NCI-H1105 (cell line): ENCODE data around the gene PSMA4.
"Not testable (repeated sequence)": the region's sequence is repeated elsewhere in the genome, so short reads cannot be mapped to it uniquely, and the experiment has no call there.

Experiments
- DNase-seq: peaks from one replicate; lab custom pipeline; 2025; lab: John Stamatoyannopoulos, UW

The PSMA4 gene

DNA sequence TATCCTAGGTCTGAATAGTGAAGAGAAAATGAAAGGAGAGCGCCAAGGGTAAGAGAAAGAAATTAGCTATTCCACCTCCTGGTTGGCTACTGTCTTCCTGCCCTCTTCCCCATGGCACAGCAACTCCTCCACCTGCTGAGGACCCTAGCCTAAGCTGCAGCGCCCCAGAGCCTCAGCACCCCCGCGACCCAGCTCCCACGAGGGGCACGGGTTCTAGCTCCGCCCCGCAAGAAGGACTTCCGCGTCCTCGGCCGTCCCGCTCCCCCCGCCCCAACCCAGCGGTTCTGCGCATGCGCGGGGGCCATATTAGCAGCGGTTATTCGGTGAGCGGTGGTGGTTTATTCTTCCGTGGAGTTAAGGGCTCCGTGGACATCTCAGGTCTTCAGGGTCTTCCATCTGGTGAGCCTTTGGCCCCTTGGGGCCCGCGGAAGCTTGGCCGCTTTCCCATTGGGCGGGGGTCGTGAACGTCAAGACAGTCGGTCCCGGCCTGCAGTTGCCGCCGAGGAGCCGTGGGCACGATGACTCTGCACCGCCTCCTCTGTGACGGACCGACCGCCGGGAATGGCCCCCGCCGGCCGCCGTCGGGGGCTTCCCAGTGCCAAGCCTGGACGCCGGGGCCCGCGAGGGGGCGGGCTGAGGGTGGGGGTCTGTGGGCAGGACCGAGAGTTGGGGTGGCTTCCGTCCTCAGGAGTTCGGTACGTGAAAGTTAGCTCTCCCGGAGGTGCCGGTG is at the start of gene PSMA4:
PSMA4 (plus strand) TSS at position 304 of the 730 bp plus-strand sequence. CDS start 1,484 bp downstream, outside the sequence.
- peak; percentile 73 for DNase-seq

DNA sequence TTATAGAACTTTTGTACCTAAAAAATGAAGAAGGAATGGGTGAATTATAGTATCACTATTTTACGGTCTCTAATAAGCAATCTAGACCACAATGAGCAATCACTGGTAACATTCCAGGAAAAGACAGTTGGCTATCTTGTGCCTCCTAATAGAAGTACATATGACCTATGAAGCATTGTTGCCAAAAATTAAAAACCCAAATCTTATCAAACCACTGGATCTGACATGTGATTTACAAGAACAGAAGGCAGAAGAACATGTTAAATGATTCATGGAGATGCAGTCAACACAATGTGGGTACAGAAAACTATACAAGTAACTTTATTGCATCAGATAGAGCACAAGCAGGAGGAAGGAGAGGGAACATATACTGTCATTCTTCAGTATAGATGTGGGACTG is 47.4 kb upstream of the PSMA4 start:
- no peak for DNase-seq

DNA sequence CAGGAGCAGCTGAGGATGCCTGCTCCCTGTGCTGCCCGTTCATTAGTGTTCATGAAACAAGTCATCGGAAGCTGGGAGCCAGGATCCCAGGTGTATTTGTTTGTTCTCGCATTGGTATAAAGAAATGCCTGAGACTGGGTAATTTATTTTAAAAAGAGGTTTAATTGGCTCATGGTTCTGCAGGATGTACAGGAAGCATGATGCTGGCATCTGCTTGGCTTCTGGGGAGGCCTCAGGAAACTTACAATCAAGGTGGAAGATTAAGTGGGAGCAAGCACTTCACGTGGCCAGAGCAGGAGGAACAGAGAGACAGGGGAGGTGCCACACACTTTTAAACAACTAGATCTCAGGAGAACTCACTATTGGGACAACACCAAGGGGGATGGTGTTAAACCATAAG is 38.4 kb upstream of the PSMA4 start:
- no peak for DNase-seq

DNA sequence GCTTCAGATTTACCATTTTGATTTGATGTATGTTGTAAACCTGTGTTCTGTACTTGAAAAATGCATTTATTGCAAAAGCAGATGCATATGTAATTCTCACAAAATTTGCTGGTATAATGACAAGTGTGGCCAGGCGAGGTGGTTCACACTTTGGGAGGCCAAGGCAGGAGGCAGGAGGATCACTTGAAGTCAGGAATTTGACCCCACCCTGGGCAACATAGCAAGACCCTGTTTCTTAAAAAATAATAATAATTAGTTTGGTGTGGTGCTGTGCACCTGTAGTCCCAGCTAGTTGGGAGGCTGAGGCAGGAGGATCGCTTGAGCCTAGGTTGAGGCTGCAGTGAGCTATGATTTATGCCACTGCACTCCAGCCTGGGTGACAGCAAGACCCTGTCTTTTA is 37.6 kb upstream of the PSMA4 start:
- DNase-seq = no peak

DNA sequence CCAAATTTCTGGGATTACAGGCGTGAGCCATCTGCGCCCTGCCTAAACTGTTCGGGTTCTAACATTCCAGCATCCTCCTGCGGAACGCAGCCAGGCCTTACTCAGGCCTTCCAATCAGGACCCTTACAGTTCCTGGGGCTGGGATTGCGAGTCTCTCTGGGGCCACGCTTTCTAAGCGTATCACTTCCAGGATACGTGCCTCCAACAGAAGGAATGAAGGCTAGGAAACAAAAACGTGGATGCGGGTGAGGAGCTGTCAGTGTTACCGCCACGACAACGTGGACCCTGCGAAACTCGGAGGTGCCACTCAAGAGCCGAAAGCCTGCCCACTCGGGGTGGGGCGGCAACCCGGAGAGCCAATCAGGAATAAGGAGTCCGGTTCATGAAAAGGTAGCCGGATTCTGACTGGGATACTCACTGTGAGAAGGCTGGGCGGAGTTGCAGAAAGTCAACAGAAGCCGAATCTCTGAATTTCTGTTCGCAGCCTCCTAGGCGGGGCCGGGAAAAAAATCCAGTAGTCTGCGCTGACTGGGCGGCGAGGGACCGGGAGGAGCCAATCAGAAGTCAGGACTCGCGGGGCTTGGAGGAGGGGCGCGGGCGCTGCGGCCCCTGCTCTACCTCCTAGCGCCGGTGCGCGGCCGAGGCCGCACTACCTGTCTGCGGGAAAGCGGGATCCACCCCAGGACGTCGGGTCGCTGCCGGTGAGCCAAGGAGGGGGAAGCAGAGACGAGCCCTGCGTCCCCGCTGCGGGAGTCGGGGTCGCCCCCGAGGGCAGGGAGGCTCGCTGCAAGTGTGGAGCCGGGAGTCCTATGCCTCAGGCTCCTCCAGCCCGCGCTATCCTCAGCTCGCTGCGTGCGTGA is 33.0 kb upstream of the PSMA4 start, which contains the start of gene HYKK:
HYKK (plus strand) TSS at position 607 of the 860 bp plus-strand sequence. CDS start 5,512 bp downstream, outside the sequence.
- DNase-seq = peak; percentile 83

DNA sequence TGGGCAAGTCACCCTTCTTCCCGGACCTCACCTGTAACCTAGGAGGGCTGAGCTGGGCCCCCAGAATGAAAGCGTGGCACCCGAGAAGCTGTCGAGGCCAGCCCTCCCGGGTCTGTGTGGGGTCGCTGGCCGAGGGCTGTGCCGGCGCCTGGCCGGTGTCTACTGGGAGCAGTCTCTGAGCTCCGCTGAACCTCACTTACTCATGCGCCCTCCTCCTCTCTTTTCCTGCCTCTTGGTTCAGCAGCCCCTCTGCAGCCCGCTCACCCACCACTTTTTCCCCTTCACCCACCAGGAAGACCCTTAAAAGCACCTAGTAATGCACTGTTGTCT is 32.4 kb upstream of the PSMA4 start:
- no peak for DNase-seq

DNA sequence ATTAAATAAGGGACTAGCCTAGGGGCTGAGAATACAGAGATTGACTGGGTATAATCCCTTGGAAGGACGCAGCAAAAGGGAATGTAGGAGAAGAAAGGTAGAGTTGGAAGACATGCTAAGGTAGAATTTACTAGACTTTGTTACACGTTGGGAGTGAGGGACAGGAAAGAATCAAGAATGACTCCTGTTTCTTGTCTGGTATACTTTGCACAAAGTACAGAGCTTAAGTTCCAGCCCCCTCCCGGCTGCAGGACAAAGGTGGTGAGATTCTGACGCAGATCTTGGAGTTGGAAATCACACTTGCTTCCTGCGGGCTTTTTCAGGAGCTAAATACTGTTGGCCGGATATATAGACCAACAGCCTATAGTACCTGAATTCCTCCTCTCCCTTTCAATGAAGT is 32.0 kb upstream of the PSMA4 start:
- DNase-seq = no peak

DNA sequence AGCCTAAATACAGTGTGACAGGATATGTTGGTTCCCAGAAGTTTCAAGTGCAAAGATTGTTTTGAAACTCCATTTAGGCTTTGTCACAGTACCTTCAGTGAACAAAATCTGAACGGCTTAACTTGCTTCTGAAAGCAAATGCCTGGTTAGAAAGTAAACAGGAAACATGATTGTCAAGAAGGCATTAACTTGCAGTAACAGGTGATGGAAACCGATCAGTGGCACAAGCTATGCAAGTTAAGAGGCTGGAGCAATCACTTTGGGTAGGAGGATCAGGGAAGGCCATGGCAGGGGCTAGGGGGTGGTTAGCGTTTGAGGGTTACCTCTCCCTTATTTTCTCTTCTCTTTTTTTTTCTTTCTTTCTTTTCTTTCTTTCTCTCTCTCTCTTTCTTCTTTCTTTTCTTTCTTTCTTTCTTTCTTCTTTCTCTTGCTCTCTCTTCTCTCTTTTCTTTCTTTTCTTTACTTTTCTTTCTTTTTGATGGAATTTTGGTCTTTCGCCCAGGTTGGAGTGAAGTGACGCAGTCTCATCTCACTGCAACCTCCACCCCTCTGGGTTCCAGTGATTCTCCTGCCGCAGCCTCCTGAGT is 30.4 kb upstream of the PSMA4 start:
- no peak for DNase-seq

DNA sequence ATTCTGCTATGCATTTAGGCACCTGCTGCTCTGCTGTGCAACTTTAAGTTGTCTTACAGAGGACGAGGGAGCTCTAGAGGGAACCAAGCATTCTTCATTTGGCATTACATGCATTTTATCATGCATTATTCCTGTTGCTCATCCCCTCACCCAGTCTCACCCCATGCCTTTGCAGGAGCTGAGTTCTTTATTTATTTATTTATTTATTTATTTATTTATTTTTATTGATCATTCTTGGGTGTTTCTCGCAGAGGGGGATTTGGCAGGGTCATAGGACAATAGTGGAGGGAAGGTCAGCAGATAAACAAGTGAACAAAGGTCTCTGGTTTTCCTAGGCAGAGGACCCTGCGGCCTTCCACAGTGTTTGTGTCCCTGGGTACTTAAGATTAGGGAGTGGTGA is 20.2 kb upstream of the PSMA4 start:
- DNase-seq = not testable (repeated sequence)

DNA sequence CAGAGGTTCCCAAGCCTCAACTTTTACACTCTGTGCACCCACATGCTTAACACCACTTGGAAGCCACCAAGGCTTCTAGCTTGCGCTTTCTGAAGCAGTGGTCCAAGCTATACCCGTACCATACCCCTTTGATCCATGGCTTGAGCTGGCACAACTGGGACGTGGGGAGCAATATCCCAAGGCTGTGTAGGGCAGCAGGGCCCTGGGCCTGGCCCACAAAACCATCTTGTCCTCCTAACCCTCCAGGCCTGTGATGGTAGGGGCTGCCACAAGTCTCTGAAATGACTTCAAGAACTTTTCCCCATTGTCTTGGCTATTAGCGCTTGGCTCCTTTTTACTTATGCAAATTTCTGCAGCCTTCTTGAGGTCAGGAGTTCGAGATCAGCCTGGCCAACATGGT is 16.0 kb upstream of the PSMA4 start:
- no peak for DNase-seq

DNA sequence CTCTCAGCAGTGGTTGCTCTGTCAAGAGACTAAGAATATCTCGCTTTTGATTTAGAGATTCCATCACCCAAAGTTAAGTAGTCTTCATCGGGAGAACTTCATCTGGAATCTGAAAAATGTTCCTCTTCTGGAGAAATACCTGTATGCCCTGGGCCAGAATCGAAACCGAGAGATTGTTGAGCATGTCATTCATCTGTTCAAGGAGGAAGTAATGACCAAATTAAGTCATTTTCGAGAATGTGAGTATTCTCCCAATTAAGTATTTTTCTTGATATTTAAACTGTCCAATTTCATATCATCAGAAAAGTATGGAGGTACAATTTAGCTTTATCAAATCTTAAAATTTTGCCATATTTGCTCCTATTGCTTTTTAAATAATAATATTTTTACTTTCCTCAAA is 12.9 kb upstream of the PSMA4 start:
- DNase-seq = no peak

DNA sequence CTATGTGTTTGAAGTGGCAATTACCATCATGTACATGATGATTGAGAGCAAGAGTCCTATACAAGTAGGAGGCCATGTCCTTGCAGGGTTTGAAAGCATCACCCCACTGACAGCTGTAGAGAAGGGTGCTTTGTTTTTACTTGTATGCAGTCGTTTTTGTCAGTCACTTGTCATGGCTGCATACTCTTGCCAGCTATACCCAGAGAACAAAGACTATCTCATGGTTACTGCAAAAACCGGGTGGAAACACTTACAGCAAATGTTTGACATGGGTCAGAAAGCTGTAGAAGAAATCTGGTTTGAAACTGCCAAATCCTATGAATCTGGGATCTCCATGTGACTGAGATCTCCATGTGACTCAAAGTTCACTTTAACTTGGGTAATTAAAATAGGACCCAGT is 6.9 kb upstream of the PSMA4 start:
- no peak for DNase-seq

DNA sequence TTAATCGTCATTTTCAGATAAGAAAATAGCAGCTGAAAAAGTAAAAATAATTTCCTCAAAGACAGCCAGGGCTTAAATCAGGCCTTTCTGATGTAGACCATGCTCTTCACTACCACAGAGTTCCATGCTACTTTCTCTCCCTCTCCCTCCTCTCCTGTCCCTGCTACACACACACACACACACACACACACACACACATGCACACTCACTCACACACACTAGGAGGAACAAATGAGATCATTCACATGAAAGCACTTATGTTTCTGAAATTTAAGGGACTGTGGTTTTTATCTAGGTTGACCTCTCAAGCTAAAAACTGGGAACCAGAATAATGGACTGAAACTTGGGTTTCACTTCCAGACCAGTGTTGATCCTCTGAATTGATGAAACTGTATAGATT is 4.1 kb upstream of the PSMA4 start:
- no peak for DNase-seq

DNA sequence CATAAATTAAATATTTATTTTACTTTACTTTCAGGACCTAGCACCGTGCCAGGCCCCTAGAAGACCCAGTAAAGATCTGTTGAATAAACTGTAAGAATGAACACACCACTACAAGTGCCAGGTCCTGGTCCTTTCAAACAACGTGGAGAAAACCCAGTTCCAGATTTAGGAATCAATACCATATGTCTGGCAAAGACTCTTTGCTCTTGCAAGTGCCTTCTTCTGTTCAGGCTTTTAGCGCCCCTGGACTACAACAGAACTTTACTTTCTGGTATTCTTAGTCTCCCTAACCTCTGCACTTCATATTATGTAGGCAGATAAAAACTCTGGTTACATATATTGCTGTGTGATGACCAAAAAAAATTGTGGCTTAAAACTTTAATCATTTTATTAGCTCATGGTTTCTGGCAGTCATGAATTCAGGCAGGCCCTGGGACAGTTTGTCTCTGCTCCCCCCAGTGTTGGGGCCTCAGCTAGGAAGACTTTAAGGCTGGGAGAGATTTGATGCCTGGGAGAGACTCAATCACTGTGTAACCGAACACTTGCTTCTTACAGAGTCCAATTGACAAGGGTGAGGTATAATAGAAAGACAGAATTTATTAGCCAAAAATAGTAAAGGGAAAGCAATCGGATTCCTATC is 2.9 kb upstream of the PSMA4 start:
- no peak for DNase-seq

DNA sequence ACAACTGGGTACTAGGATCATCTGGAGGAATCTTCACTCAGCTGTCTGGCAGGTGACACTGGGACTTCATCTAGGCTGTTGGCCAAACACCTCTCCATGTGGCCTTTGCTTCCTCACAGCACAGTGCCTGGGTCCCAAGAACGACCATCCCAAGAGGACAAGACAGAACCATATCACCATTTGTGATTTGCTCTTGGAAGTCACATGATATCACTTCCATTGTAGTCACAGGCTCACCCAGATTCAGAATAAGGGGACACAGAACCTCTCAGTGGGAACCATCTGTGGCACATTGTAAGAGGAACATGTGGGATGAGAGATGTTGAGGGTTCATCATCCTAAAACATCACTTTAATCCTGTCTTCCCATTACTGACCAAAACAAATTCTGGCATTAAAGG is 1.9 kb upstream of the PSMA4 start:
- no peak for DNase-seq

DNA sequence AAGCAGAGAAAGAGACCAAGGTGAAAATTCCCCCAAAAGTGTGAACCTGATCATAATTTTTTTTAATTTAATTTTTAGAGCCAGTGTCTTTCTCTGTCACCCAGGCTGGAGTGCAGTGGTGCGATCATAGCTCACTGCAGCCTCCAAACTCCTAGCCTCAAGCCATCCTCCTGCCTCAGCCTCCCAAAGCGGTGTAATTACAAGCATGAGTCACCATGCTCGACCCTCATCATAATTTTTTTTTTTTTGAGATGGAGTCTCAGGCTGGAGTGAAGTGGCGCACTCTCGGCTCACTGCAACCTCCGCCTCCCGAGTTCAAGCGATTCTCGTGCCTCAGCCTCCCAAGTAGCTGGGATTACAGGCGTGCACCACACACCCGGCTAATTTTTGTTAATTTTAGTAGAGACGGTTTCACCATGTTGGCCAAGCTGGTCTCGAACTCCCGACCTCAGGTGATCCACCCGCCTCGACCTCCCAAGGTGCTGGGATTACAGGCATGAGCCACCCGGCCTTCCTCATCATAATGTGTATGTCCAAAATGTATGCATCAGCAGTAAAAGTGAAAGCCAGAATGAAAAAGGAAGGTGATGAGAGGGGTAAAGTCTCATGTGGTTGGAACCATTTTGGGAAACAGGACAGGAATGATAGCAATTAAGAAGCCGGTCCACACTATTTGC is 642 bp upstream of the PSMA4 start:
- DNase-seq = not testable (repeated sequence)

DNA sequence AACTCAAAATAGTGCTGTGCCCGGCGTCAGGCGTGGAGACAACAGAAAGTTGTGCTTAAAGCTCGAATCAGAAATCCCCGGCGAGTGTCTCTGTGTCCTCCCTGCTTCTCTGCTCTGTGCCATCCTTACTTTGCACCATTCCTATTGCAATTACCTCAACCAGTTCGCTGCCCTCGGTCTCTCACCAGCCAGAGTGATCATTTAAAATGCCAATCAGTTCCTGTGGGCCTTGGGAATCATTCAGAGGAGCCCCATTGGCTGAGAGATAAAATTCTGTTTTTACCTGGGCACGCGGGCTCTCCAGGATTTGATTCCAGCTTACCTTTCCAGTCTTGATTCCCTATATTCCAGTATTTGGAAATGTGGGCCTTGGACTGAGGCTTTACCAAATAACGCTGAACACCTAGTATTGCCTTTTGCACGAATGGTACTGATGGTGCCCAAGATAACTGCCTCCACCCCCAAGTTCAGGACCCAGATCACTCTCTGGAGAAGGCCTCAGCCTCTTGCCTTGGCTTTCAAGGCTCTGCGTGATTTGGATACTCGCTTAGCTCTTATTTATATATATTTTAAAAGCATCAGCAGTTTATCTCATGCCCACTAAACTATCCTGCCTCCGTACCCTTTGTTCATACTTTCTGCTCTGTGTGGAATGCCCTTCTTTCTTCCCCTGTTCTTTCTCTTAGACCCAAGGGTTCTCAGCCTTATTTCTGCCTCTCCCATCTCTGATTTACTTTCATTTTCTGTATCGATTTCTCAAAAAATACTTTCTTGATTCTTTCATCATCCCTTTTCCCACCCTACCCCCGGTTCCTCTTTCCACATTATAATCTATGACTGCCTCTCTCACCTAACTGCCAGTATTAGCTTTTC is 863 bp downstream of the PSMA4 start:
- DNase-seq = no peak

DNA sequence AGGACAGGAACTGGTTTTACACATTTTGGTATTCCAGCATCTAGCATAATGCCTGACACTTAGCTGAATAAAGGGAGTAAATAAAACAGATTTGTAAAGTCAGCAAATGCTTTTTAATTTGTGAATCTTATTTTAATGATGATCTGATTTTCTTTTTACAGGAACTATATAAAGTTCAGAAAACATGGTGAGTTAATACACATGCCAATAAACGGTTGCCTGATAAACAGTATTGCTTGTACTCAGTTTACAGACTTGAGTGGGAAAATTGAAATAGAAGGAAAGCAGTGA is 1.4 kb downstream of the PSMA4 start:
- no peak for DNase-seq

DNA sequence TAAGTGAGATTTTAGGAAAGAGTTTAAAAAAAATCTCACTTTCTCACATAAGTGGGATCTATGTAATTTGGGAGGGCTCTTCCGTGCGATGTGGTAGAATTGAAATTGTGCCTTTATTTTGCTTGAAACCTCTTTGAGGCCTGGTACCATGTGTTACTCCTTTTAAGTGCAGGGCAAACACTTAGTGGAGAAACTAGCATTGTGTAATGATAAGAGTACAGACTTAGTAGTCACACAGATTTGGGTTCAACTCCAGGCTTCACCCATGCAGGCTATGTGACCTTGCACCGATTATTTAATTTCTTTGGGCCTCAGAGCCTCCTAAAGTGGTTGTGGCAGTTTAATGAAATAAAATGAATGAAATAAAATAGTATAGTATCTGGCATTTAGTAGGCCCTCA is 2.4 kb downstream of the PSMA4 start:
- DNase-seq = no peak

DNA sequence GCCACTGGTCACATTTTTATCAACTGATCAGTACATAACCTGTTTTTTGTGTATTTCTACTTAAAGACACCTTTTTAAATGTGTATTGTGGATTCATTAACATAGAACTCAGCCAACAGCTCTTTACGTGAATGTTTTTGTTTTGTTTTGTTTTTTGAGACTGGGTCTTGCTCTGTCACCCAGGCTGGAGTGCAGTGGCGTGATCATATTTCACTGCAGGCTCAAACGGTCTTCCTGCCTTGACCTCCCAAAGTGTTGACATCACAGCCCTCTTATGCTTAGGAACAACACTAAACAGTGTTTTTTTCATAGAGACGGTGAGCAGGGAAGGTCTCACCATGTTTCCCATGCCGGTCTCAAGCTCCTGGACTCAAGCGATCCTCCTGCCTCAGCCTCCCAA is 9.9 kb downstream of the PSMA4 start:
- DNase-seq = no peak

DNA sequence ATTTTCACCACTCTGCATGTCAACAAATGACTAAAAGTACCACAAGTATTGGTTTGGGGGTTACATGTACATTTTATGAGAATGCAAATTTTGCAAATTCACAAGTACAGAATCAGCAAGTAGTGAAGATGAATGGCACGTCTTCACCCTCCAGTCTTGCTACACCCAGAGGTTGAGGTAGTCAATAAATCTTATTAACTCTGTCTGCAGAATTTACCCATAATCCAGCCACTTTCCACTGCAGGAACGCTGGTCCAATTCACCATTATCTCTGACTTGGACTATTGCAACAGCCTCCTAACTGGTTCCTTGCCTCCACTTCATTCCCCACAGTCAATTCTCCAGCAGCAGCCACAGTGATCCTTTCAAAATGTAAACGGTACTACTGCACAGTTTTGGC is 10.6 kb downstream of the PSMA4 start:
- no peak for DNase-seq
